Fibroblast of gingiva (primary cell): ENCODE measurements around the gene SPRED1.

Experiments
- DNase-seq: peaks from one replicate; pipeline ENCODE4 v3.0.0-alpha.2; 2011; ENCODE audit warnings: low read depth

SPRED1 gene

GRCh38 chr15:38354315-38354929 lies 101.8 kb downstream of the SPRED1 start:
- DNase-seq, result peak; percentile 65

- DNase-seq, result no peak
These were observed 109.7 kb downstream of the SPRED1 start for GRCh38 chr15:38362355-38362754.

GRCh38 chr15:38367476-38367875 lies 114.8 kb downstream of the SPRED1 start:
- DNase-seq, result peak; percentile 14

- no peak for DNase-seq
These were observed 117.4 kb downstream of the SPRED1 start for GRCh38 chr15:38369936-38370478.

GRCh38 chr15:38373016-38373415 lies 120.4 kb downstream of the SPRED1 start:
- DNase-seq, result no peak

DNA sequence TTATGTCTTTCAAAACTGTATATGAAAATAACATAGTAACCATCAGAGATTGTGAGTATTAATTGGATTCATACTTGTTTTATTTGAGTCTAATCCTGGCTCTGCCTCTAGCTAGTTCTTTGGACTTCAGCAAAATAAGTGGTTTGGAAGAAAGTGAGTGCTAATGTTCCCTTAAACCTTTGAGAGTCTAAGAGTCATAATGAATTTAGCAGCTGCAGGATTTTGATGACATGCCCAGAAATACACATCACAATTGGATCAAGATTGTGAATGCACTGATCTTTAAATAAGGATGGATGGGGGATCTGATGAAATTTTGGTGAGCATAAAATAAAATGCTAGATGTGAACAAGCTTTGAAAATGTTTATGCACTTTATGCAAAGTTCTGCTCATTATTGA lies 121.4 kb downstream of the SPRED1 start:
- DNase-seq, result no peak

- DNase-seq, result no peak
These were observed 121.9 kb downstream of the SPRED1 start for GRCh38 chr15:38374556-38374955.

- DNase-seq, result no peak
These were observed 123.4 kb downstream of the SPRED1 start for GRCh38 chr15:38376081-38376480.

DNA sequence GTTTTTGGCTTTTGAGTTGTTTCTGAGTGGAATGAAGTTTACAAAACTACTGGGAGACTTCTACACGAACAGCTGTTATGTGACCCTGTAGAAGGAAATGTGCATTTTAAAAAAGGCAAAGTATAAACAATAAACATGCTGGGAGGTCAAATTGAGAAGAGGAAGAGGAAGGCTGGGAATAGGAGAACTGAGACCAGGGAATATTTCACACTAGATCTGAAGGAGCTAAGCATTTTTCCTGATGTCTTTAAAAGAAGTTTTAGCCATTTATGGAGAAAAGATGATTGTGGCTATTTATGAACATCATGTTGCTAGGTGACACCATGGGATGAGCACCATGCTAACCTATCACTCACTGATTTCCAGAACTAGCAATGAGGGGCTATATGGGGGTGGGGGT lies 125.0 kb downstream of the SPRED1 start:
- DNase-seq, result peak; percentile 26

GRCh38 chr15:38378161-38378560 lies 125.5 kb downstream of the SPRED1 start:
- peak; percentile 34 for DNase-seq

DNA sequence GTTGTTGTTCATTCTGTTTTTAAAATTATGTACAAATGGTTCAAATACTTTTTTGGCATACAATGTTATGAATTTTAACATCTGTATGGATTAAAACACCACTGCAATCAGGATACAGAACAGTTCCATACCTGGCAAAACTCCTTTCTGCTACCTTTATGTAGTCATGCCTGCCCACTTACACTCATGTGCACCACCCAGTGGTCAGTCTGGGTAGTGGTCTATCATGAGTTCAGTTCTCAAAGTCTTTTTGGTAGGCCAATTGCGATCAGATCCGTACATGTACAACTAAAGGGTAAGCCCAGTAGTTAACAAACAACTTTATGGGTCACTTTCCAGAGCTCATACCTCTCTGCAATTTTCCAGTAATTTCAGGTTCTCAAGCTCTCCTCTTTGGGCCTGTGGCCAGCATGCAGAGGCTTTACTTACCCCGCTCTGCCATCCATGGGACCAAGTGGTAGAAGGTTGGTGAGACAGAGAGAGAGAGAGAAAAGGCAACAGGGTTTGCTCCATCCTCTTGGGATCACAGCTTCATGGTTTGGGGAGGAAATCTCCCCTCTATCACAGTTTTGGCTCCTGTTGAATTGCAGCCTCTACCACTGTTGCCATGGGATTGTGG lies 137.4 kb downstream of the SPRED1 start:
- peak; percentile 38 for DNase-seq

- no peak for DNase-seq
These were observed 138.6 kb downstream of the SPRED1 start for GRCh38 chr15:38391191-38391590.

- peak; percentile 81 for DNase-seq
These were observed 145.5 kb downstream of the SPRED1 start for GRCh38 chr15:38398134-38398533.

DNA sequence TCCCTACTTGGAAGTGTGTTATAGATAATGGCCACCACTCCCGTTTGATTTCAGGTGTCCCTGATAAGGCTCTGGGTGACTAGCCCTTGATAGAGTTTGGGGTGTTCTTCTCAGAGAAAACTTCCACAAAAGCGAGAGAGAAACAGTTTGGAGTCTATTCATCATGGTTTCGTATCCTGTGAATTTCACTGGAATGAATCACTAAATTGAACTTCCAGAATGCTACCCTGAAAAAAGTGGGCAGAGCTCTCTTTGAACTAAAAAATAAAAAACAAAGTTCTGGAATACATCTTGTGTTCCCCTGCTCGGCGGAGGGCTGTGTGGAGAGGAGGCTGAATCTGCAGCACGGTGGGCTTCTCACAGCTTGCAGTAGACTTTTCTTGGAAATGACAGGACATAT lies 148.5 kb downstream of the SPRED1 start:
- no peak for DNase-seq

DNA sequence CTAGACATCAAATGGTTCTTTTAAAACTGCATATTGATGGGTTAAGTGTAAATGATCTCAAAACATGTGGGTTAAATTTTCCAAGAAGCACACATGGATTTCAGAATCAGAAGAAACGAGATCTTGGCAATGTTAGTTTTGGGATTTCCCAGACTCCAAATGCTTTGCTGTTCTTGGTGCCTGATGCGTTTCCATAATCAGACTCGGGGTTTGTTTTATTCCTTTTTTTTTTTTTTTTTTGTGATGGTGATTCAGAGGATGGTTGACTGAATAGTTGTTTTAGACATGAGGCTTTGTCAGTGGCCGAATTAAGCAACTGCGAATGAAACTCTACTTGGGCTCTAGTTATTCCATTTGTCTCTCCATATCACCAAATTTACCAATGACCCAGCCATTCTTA lies 149.1 kb downstream of the SPRED1 start:
- peak; percentile 50 for DNase-seq

- DNase-seq, result no peak
These were observed 153.8 kb downstream of the SPRED1 start for GRCh38 chr15:38406436-38406835.
